Adipose tissue (tissue), 3 donors: ENCODE measurements around the gene CCNK. TPM values are rescaled to one million over a fixed set of nuclear protein-coding genes. Genes with fewer than 3 reads are reported as not detected.

ENCODE experiments used
- H3K27ac ChIP-seq: one replicate; pipeline ENCODE4 v1.5.1; 2013; ENCODE audit warnings: low read depth, low read length
- WGBS, 3 donors: extraction: QIAGEN DNeasy Blood & Tissue Kit; methylation state at CpG; one replicate each; pipeline ENCODE4 v1.1.7; 2013; 5-methylcytosine and 5-hydroxymethylcytosine counted together
- polyA plus RNA-seq, 3 donors: library from polyadenylated mRNA; stranded (reverse); fragments of 200-250 nt; gene quantifications; one replicate each; pipeline ENCODE4 v1.2.3, GENCODE V29; 2013
- donor health status: healthy with polysubstance abuse.
- donor health status: Bipolar disorder and iron deficiency.
- donor health status: healthy.

The CCNK gene
- polyA plus RNA-seq, 3 donors = 8.0 to 19.5 (median 11.8) TPM

DNA sequence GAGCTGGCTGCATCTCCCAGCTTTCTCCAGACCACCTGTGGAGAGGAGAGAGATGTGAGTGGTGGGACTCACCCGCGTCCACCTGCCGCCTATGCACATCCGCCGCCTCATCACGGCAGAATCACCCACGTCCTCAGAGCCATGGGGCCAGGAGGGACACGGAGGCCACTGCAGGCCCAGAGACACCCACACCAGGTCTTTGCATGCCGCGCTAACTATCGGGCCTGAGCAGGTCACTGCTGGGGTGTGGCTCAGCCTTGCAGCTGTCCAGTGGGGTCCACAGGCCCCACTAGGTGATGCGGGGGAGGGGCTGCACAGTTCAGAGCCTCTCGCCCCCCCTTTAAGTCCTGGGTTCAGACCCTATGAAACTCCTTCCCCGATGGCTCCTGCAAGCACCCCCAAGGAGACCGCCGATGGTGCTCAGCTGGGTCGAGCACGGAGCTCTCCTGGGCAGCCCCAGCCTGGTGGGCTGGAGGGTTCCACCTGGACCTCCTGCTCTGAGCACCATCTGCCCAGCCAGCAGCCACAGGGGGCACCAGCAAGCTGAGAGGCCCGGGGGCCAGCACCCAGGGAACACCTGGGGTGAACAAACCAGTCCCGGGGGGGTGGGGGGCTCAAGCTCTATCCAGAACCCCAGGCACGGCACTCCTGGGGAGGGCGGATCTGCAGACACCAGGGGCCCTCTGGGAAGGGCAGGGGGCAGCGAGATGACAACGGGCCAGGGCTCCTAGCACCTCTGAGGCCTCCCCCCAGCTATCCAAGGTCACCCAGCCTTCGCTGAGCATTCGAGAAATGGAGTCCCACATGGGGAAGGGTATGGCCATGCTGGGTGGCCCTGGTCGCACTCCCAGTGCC lies 34.3 kb downstream of the CCNK start:
- H3K27ac ChIP-seq = no peak overlapping the region
- 80 to 90% (median 89%) methylated on average over 27 of the region's 27 CpGs for WGBS, 3 donors

DNA sequence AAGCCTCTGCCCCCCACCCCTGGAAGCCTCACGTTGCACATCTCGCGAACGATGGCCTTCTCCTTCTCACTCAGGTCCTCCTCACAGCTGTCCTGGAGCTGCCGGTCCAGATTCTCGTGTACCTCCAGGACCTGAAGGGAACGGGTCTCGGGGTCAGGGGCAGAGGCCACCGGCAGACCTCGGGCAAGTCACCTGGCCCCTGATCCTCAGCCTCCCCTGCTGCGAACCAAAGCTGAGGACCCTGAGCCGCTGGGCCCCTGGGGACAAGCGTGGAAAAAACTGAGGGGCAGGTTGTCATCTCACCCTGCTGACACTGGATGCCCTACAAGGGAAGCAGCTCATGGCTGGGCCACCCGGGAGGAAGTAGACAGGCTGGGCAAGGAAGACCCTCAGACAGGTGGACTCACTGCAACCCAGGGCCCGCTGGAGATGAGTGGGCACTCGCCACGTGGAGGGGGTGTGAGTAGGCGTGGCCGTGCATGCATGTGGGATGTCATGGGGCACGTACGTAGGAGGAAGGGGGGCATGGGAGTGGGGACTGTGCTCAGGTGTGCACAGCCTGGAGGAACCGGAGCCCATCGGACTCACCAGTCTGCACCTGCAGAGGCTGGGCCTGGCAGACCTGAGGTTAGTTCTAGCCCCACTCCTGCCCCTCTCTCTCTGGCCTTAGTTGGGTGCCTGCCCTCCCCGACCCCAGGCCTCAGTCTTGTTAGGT lies 35.1 kb downstream of the CCNK start:
- H3K27ac ChIP-seq = no peak overlapping the region
- 76 to 86% (median 83%) methylated on average over 24 of the region's 24 CpGs for WGBS, 3 donors

DNA sequence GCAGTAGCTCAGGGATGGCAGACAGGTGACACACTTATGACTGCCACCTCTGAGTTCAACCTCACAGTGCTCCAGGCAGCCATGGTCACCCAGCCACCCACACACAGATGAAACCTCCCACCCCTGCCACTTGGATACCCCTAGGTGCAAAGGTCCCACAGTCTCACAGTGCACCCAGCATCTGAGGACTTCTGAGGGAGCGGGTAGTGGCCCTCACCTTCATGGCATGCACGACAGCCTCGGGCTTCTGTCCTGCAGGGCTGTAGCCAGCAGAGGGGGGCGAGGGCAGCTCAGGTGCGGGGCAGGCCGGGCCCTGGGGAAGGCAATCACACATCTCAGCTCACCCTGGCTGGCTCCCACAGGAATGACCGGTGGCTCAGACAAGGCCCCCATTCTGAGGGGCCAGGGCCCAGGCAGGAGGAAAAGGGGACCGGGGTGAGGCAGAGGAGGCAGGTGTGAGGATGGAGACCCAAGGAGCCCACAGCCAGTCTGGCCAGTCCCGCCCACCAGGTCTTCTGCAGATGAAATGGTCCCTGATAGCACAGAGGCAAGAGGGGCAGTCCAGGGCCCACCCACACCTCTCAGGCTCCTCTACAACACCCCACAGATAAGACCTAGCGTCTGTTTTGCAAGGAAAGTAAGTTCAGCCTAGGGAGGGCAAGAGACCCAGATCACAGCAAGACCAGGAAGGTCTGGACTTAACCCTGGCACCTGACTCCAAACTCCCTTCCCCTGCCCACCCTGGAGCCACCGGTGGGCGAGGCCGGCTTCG lies 35.8 kb downstream of the CCNK start:
- no peak overlapping the region for H3K27ac ChIP-seq
- WGBS, 3 donors = 70 to 84% (median 81%) methylated on average over 14 of the region's 14 CpGs

DNA sequence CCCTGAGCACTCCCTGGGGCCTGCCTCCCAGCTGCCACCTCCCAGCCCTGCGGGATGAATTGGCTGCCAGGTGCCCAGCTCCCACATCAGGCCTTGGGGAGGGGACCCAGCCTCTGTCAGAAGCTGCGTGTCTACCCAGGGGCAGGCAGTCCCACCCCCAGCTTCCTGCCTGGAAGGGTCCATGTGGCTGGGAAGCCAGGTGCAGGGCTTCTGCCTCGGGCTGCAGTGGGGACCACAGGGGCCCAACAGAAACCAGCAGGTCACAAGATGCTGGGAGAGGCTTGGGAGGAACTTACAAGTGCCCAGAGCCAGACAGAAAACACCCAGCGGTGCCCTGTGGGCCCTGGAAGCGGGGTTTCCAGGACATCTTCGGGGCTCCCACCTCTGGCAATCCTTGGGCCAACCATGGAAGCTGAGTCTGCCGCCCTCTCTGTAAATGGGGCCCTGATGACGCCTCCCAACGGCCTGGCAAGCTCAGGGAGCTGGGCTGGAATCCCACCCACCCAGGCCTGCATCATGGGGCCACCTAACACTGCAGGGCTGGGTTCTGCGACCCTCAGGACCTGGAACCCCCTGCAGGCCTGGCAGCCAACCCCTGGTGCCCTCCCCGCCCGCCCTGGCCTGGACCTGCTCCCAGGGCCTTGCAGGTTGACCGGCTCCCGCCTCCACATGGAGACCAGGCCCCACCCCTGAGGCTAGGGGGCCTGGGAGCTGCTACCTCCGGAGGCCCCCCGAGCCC lies 36.6 kb downstream of the CCNK start:
- WGBS, 3 donors = 56 to 61% (median 61%) methylated on average over 16 of the region's 16 CpGs
- H3K27ac ChIP-seq = no peak overlapping the region

DNA sequence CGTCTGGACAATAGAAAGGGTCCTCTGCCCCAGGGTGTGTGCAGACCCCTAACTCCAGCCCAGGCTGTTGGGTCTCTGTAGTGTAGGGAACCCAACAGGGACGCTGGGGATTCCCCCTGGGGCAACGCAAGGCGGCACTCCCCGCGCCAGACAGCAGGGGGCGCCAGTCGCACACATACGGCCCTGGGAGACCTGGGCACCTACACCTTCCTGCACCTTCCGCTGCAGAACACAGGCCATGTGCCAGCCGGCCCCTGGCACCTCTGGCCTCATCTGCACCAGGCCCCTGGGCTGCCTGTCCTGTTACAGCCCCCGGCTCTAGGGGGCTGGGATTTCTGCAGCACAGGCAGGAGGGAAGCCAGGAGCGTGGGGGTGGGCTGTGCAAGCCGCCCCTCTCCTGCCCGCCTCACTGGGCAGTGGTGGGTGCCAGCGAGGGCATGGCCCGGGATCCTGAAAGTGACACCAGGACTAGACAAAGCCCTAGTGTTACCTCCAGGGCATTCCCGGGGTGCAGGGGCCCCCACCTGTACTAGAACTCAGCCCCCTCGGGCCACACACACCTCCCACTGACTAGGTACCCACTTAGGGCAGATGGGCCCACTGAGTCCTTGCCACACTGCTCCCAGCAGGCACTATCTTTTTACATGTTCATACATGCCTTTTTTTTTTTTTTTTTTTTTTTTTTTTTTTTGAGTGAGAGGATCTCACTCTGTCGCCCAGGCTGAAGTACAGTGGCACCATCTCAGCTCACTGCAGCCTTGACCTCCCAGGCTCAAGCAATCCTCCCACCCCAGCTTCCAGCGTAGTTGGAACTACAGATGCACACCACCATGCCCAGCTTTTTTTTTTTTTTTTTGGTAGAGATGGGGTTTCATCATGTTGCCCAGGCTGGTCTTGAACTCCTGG lies 37.5 kb downstream of the CCNK start:
- WGBS, 3 donors = 34 to 40% (median 37%) methylated on average over 21 of the region's 21 CpGs
- H3K27ac ChIP-seq = no peak overlapping the region

DNA sequence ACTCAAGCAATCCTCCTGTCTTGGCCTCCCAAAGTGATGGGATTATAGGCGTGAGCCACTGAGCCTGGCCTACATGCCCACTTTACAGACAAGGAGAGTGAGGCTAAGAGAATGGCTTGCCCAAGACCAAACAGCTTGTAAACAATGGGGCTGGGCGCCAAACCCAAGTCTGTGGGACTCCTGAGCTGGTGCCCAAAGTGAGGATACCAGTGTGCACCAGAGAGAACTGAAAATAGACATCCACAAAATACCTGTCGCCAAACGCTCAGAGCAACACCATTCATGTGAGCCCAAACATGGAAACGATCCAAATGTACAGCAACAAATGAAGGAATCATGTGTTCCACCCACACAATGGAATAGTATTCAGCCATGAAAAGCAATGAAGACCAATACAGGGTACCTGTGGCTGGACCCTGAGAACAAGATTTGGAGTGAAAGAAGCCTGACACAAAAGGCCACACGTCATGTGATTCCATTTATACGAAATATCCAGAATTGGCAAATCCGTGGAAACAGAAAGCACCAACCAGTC lies 38.2 kb downstream of the CCNK start:
- 92 to 96% (median 93%) methylated on average over 8 of the region's 8 CpGs for WGBS, 3 donors
- no peak overlapping the region for H3K27ac ChIP-seq

DNA sequence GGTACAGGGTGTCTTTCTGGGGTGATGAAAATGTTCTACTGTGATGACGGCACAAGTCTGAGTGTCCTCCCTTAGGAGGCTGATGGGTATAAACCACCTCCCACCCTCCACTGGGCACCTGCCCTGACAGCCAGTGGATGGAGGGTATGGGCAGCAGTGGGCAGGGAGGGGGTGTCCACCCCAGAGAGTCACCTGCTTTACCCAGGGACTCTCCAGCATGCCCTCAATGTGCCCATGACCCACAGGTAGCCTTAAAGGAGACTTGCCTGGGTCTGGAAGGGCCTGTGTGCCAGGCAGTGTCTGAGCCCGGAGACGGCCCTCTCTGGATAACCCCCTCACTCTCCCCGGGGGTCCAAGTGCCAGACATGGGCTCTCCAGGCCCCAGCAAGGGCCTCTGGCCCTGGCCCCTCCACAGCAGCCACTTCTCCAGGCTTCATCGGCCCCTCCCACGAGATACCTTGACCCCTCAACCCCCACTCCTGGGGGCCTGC lies 38.8 kb downstream of the CCNK start:
- WGBS, 3 donors = 77 to 89% (median 88%) methylated on average over 5 to 6 of the region's 6 CpGs

DNA sequence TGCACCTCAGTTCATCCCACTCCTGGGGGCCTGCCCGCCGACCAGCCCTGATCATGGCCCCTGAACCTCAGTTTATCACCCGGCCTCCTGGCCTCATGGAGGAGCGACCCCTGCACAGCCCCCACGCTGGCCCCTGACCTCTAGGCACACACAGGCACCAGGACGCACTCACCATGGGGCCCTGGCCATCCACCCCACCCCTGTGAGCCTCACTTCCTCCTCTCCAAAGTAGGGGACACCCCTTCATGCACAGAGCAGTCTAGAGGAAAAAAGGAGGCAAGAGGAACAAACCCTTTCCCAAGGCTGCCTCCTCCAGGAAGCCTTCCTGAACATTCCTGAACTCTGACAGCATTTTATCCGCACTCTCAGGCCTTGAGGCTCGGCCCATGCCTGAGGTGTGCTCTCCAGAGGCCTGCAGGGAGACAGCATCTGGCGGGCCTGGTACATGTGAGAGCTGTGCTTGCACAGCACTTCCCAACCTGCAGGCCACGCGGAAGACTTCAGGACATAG lies 39.4 kb downstream of the CCNK start:
- 86 to 91% (median 91%) methylated on average over 11 of the region's 11 CpGs for WGBS, 3 donors
- H3K27ac ChIP-seq = no peak overlapping the region

More for the DNA sequence above, 38.8 kb downstream of the CCNK start:
- no peak overlapping the region for H3K27ac ChIP-seq

DNA sequence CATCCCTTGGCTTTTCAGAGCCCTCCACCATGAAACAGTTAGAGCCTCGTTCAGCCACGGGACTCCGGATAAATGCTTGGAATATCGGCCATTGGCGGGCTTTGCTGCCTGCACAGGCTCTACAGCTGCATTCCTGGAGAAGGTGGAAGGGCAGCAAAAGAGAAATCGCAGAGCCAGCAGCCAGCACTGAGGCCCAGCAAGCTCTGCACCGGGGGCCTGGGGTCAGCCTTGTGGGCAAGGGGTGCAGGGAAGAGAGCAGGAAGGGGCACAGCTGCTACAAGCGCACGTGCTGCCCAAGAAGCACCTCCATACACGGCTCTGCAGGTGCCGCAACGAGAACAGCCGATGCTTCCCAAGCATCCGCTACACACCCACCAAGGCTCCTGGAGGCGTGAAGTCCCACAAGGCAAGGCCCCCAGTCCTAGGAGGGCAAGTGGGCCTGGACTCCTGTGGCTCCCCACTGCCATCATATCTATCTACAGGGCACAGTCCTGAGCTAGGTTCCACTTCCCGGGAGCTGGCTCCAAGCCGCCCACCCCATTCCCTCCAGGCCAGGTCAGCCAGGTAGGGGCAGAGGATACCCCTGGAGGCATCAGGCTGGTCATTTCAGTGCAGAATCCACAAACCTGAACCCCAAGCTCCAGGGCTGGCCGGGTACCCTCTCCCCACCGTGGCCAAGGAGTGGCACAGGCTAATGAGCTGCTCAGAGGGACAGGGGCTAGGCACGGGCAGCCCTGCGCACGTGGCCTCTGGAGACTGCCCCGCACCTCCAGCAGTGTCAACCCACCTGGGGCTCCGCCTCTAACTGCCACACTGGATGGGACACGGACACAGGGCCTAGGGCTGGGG lies 40.2 kb downstream of the CCNK start:
- WGBS, 3 donors = 92 to 94% (median 92%) methylated on average over 25 of the region's 25 CpGs
- H3K27ac ChIP-seq = no peak overlapping the region

DNA sequence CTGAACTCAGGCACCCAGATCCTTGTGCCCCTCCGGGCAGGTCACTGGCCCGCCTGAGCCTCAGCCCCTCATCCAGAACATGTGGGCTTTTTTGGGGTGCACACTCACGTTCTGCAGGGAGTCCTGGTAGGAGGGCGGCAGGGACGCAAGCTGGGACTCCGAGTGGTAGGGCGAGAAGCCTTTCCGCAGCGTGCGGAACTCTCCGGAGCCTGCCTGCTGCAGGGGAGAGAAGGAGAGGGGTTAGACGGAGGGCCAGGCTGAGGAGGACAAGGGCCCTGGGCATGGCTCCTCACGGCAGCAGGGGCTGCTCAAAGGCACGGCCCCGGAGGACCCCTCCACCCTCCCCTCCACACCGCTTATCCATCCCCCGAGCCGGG lies 40.8 kb downstream of the CCNK start:
- H3K27ac ChIP-seq = no peak overlapping the region
- WGBS, 3 donors = 78 to 81% (median 79%) methylated on average over 18 of the region's 18 CpGs

DNA sequence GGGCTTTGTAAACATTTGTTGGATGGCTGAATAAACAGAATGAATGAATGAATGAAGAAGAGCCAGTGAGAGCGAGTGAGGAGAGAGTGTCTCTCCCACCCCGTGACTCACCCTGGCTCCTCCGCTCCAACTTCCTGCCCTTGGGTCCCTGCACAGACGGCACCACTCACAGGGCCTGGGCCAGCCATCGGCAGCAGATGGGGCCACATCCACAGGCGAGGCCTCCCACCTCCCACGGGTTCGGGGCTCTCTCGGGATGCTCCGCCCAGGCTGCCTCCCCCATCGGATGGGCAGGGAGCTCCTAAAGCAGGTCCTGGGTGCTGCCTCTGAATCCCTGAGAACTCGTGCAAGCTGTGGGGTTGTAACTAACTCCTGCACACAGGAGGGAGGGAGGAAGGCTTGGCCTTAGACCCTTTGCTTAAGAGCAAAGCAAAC lies 41.3 kb downstream of the CCNK start:
- no peak overlapping the region for H3K27ac ChIP-seq

DNA sequence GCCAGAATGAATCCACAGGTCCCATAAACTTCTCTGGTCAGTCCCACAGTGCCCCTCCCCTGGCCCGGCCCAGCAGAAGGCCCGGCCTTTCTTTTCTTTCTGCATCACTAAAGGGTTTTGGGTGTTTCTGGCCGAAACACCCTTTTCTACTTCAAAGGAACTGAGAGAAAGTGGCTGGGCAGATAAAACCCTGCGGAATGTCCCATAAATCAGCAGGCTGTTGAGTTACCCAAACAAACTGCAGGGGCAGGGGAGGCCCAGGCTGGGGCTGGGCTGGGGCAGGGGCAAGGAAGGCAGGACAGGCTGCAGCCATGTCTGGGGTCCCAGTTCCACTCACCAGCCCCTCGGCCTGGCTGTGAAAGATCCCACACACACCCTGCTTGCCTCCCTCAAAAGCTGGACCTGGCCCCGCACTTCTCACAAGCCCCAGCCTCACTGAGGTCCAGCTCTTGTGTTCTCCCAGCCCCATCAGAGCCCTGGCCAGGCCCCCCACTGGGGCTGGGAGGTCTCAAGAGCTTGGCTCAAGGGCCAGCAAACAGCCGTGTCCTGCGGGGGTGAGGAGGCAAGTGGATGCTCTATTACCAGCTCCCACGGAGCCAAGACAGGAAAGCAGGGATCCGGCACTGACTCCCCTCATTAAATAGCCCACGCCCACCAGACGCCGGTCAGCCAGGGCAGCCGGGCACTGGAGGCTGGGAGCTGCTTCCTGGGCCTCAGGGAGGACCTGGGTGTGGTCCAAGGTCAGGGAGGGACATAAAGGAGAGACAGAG lies 41.9 kb downstream of the CCNK start:
- 52 to 68% (median 66%) methylated on average over 14 of the region's 14 CpGs for WGBS, 3 donors
- no peak overlapping the region for H3K27ac ChIP-seq

More for the DNA sequence above, 41.3 kb downstream of the CCNK start:
- 42 to 58% (median 47%) methylated on average over 11 to 12 of the region's 12 CpGs for WGBS, 3 donors

DNA sequence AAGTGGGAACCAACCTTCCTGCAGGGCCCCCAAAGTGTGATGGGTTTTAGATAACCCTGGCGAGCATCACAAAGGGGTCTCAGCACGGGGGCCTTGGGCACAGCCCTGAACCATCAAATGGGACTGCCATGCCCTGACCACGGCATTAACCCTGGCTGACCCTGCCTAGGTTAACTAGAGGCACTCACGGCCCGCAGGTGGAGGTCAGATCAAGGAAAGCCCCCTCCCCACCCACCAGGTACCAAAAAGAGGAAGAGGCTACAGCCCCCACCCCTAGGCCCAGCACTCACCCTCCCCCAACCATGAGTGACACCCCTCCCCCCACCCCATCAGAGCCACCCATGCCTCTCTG lies 42.5 kb downstream of the CCNK start:
- H3K27ac ChIP-seq = no peak overlapping the region
- 66 to 79% (median 75%) methylated on average over 3 to 5 of the region's 5 CpGs for WGBS, 3 donors

DNA sequence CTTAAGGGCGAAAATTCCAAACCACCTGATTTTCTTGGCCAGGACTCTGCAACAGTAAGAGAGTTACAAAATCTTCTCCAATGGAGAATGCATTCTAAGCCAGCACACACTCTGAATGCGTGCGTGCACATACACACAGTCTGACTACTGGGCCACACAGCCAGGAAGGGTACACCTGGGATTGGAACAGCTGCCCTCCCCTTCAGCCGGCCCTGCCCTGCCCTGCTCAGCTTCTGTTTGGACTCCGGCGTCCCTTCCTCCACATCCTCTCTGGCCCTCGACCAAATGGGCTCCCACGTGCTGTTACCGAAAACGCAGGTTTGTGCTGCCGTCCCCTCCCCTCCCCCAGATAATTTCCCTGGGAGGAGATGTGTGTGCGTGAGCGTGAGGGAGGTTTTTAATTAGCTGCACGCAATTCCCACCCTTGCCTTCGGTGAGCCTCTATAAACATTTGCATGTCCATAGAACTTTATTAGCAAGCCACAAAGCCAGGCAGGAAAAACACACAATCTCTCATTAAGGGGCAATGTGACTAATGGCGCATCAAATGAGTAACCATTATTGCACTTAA lies 43.0 kb downstream of the CCNK start:
- WGBS, 3 donors = 61 to 67% (median 63%) methylated on average over 16 of the region's 16 CpGs
- H3K27ac ChIP-seq = no peak overlapping the region
